ENCODE data around the gene NEK7. TPM values are rescaled to one million over a fixed set of nuclear protein-coding genes. Genes with fewer than 3 reads are reported as not detected.

NEK7 gene
- total RNA-seq, 4 donors from 2014 or later: 50.4 to 71.6 (median 57.3) TPM

- WGBS, 2 donors: 96 to 97% methylated on average over 2 of the region's 2 CpGs
- no peak overlapping the region for H3K4me3 ChIP-seq (ENCODE audit: low read depth, poor library complexity, severe bottlenecking)
- no peak for DNase-seq (ENCODE audit: low spot score in 2 of 2)
- intact Hi-C loops (cut with DNase I; ENCODE audit: low total_unique reads): no loop called here
- TF ChIP-seq POLR2A (IDR thresholded peaks at IDR 0.05): no peak
- no peak for TF ChIP-seq CTCF (IDR thresholded peaks at IDR 0.05)
Observed at GRCh38 chr1:198161718-198162090, 4.9 kb downstream of the NEK7 start.

GRCh38 chr1:198162091-198162767 lies 5.4 kb downstream of the NEK7 start:
- no peak overlapping the region for H3K4me3 ChIP-seq (ENCODE audit: low read depth, poor library complexity, severe bottlenecking)
- DNase-seq (ENCODE audit: low spot score in 2 of 2): no peak
- 80 to 87% methylated on average over 2 of the region's 2 CpGs for WGBS, 2 donors
- intact Hi-C loops (cut with DNase I; ENCODE audit: low total_unique reads): no loop called here
- TF ChIP-seq CTCF (IDR thresholded peaks at IDR 0.05) (no peak), POLR2A (IDR thresholded peaks at IDR 0.05) (no peak)

GRCh38 chr1:198165927-198166647 lies 9.3 kb downstream of the NEK7 start:
- no peak overlapping the region for H3K4me3 ChIP-seq (ENCODE audit: low read depth, poor library complexity, severe bottlenecking)
- DNase-seq (ENCODE audit: low spot score in 2 of 2): no peak
- intact Hi-C loops (cut with DNase I; ENCODE audit: low total_unique reads): no loop called here
- TF ChIP-seq POLR2A (IDR thresholded peaks at IDR 0.05) (no peak), CTCF (IDR thresholded peaks at IDR 0.05) (no peak)
- WGBS, 2 donors: 80 to 81% methylated on average over 5 of the region's 5 CpGs

- WGBS, 2 donors: 80 to 85% methylated on average over 2 of the region's 2 CpGs
- intact Hi-C loops (cut with DNase I; ENCODE audit: low total_unique reads): no loop called here
- no peak for DNase-seq (ENCODE audit: low spot score in 2 of 2)
- TF ChIP-seq POLR2A (IDR thresholded peaks at IDR 0.05): no peak
- no peak for TF ChIP-seq CTCF (IDR thresholded peaks at IDR 0.05)
- no peak overlapping the region for H3K4me3 ChIP-seq (ENCODE audit: low read depth, poor library complexity, severe bottlenecking)
Observed at GRCh38 chr1:198166900-198167299, 10.1 kb downstream of the NEK7 start.

- no peak for DNase-seq (ENCODE audit: low spot score in 2 of 2)
- 11 to 30% methylated on average over 3 of the region's 3 CpGs for WGBS, 2 donors
- intact Hi-C loops (cut with DNase I; ENCODE audit: low total_unique reads): no loop called here
- TF ChIP-seq CTCF (IDR thresholded peaks at IDR 0.05): no peak
- TF ChIP-seq POLR2A (IDR thresholded peaks at IDR 0.05): no peak
- no peak overlapping the region for H3K4me3 ChIP-seq (ENCODE audit: low read depth, poor library complexity, severe bottlenecking)
Observed at GRCh38 chr1:198167436-198167934, 10.7 kb downstream of the NEK7 start.

All from lower leg skin (tissue), 4 donors.